ENCODE measurements around the gene APRT.
A peak's percentile ranks its signal among the peaks of the same experiment; 100 is the strongest.

The APRT gene

GRCh38 chr16:88811769-88812512 lies at the start of gene APRT:
APRT (minus strand) TSS chr16:88811928; CDS start chr16:88811899, 29 bp downstream.
- peak; percentile 95 for DNase-seq (ENCODE audit: low read depth)

GRCh38 chr16:88861359-88861758 lies 49.6 kb upstream of the APRT start:
- no peak for DNase-seq (ENCODE audit: low read depth)

- no peak for DNase-seq (ENCODE audit: low read depth)
Measured at GRCh38 chr16:88859381-88860091, 47.8 kb upstream of the APRT start.

- DNase-seq (ENCODE audit: low read depth): peak; percentile 84
Measured at GRCh38 chr16:88857728-88858339, 46.1 kb upstream of the APRT start.

GRCh38 chr16:88856828-88857727 lies 45.4 kb upstream of the APRT start, which contains the start of the genes GALNS and TRAPPC2L:
GALNS (minus strand) TSS chr16:88856947; CDS start chr16:88856877, 70 bp downstream.
TRAPPC2L (plus strand) TSS chr16:88857127; CDS start chr16:88857151, 24 bp downstream.
- DNase-seq (ENCODE audit: low read depth): peak; percentile 92

- no peak for DNase-seq (ENCODE audit: low read depth)
Measured at GRCh38 chr16:88856122-88856827, 44.5 kb upstream of the APRT start.

- DNase-seq (ENCODE audit: low read depth): no peak
Measured at GRCh38 chr16:88855736-88856121, 44.0 kb upstream of the APRT start.

- no peak for DNase-seq (ENCODE audit: low read depth)
Measured at GRCh38 chr16:88855176-88855575, 43.4 kb upstream of the APRT start.

- no peak for DNase-seq (ENCODE audit: low read depth)
Measured at GRCh38 chr16:88854306-88855111, 42.8 kb upstream of the APRT start.

- DNase-seq (ENCODE audit: low read depth): no peak
Measured at GRCh38 chr16:88853325-88853941, 41.7 kb upstream of the APRT start.

- DNase-seq (ENCODE audit: low read depth): no peak
Measured at GRCh38 chr16:88851616-88852015, 39.9 kb upstream of the APRT start.

- DNase-seq (ENCODE audit: low read depth): no peak
Measured at GRCh38 chr16:88850531-88851199, 38.9 kb upstream of the APRT start.

GRCh38 chr16:88848557-88848956 lies 36.8 kb upstream of the APRT start:
- DNase-seq (ENCODE audit: low read depth): no peak

- DNase-seq (ENCODE audit: low read depth): no peak
Measured at GRCh38 chr16:88847654-88848053, 35.9 kb upstream of the APRT start.

- DNase-seq (ENCODE audit: low read depth): peak; percentile 44
Measured at GRCh38 chr16:88846088-88846487, 34.4 kb upstream of the APRT start.

- no peak for DNase-seq (ENCODE audit: low read depth)
Measured at GRCh38 chr16:88844419-88845036, 32.8 kb upstream of the APRT start.

GRCh38 chr16:88843256-88843655 lies 31.5 kb upstream of the APRT start:
- no peak for DNase-seq (ENCODE audit: low read depth)

- no peak for DNase-seq (ENCODE audit: low read depth)
Measured at GRCh38 chr16:88842806-88843205, 31.1 kb upstream of the APRT start.

GRCh38 chr16:88842308-88842756 lies 30.6 kb upstream of the APRT start:
- DNase-seq (ENCODE audit: low read depth): no peak
